IPS-20b (cell line): ENCODE measurements around the gene KLHDC10.
"Not testable (repeated sequence)": the region's sequence is repeated elsewhere in the genome, so short reads cannot be mapped to it uniquely, and the experiment has no call there.

Source experiments
- H3K27ac ChIP-seq: one replicate; pipeline ENCODE4 v1.5.1; 2013; ENCODE audit warnings: low read length
- H3K27me3 ChIP-seq: 2 replicates; pipeline ENCODE4 v1.6.1; 2013; ENCODE audit warnings: mild to moderate bottlenecking, low read length, inconsistent platforms; ENCODE audit not compliant: insufficient read depth
- H3K36me3 ChIP-seq: 2 replicates; pipeline ENCODE4 v1.6.1; 2013; ENCODE audit warnings: low read depth, mild to moderate bottlenecking, inconsistent platforms, low read length, moderate library complexity; ENCODE audit not compliant: insufficient read depth
- H3K4me1 ChIP-seq: 2 replicates; pipeline ENCODE4 v1.6.1; 2013; ENCODE audit warnings: mild to moderate bottlenecking, control low read depth, inconsistent platforms, low read length, moderate library complexity; ENCODE audit not compliant: insufficient read depth
- H3K4me3 ChIP-seq: 2 replicates; pipeline ENCODE4 v1.5.1; 2013; ENCODE audit warnings: mild to moderate bottlenecking, low read length, inconsistent platforms
- H3K9ac ChIP-seq: 2 replicates; pipeline ENCODE4 v1.6.1; 2013; ENCODE audit warnings: low read depth, mild to moderate bottlenecking, inconsistent platforms, low read length, moderate library complexity
- H3K9me3 ChIP-seq: 2 replicates; pipeline ENCODE4 v1.6.1; 2013; ENCODE audit warnings: mild to moderate bottlenecking, low read depth, low read length, inconsistent platforms; ENCODE audit not compliant: insufficient read depth

The KLHDC10 gene

DNA sequence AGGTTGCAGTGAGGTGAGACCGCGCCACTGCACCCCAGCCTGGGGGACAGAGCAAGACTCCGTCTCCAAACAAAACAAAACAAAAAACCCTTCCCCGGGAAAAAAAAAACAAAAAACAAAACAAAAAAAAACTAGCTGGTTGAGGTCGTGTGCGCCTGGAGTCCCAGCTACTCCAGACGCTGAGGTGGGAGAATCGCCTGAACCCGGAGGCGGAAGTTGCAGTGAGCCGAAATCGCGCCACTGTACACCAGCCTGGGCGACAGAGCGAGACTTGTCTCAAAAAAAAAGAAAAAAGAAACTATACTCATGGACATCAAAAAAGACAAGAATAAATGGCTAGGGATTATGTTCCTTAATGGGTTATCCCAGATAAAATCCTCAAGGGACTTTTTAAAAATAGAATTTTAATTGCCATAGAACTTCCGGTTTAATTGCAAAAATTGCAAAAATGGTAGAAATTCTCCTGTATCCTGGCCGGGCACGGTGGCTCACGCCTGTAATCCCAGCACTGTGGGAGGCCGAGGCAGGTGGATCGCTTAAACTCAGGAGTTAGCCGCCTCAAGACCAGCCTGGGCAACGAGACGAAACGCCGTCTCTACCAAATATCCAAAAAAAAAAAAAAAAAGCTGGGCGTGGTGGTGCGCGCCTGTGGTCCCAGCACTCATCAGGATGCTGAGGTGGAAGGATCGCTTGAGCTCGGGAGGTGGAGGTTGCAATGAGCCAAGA is 37.8 kb downstream of the KLHDC10 start:
- no peaks in the 10 kb centered on the region for H3K27me3 ChIP-seq
- no peaks in the 10 kb centered on the region for H3K9me3 ChIP-seq
- no peak overlapping the region for H3K4me3 ChIP-seq
- no peaks in the 10 kb centered on the region for H3K4me1 ChIP-seq
- no peak overlapping the region for H3K9ac ChIP-seq
- no peaks in the 10 kb centered on the region for H3K36me3 ChIP-seq
- no peak overlapping the region for H3K27ac ChIP-seq

GRCh38 chr7:130108809-130109208 is 38.5 kb downstream of the KLHDC10 start:
- Histone ChIP-seq H3K4me3 (no peak overlapping the region), H3K36me3 (no peaks in the 10 kb centered on the region)

GRCh38 chr7:130112093-130112492 is 41.8 kb downstream of the KLHDC10 start:
- H3K36me3 ChIP-seq = 0 out of 2 replicates have a peak, but pooled peaks cover under 1% of the 10 kb centered on the region
- no peaks in the 10 kb centered on the region for H3K27me3 ChIP-seq
- no peak overlapping the region for H3K9ac ChIP-seq
- no peak overlapping the region for H3K4me3 ChIP-seq
- H3K4me1 ChIP-seq = no peaks in the 10 kb centered on the region
- H3K27ac ChIP-seq = no peak overlapping the region
- no peaks in the 10 kb centered on the region for H3K9me3 ChIP-seq

More at GRCh38 chr7:130108809-130109208, 38.5 kb downstream of the KLHDC10 start:
- no peak overlapping the region for H3K9ac ChIP-seq
- H3K4me1 ChIP-seq = no peaks in the 10 kb centered on the region
- no peaks in the 10 kb centered on the region for H3K27me3 ChIP-seq
- H3K9me3 ChIP-seq = no peaks in the 10 kb centered on the region
- H3K27ac ChIP-seq = no peak overlapping the region

DNA sequence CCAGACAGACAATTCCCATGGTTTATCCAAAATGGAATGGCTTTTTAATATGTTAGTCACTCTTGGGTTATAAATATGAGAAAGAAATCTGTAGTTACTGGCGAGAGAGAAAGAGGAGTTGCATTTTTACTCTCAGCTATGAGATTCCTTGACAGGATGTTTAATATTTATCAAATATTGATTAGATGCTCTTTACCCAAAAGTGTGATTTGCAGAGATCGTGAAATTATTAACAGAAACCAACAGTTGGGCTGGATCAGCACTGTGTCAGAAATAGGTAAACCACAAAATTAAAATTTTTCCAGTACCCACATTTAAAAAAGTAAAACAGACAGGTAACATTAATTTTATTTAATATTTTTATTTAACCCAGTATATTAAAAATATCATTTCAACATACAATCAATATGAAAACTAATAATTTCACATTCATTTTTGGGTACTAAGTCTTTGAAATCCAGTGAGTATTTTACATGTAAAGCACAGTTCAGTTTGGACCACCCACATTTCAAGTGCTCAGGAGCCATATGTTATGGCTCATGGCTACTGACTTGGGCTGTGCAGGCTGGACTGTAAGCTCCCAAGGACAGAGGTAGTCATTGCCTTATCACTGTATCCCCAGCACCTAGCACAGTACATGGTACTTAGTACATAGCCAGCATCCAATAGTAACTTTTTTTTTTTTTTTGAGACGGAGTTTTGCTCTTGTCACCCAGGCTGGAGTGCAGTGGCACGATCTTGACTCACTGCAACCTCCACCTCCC is 42.5 kb downstream of the KLHDC10 start:
- Histone ChIP-seq H3K36me3 (0 out of 2 replicates have a peak, but pooled peaks cover 6% of the 10 kb centered on the region), H3K4me1 (no peaks in the 10 kb centered on the region), H3K9me3 (no peaks in the 10 kb centered on the region), H3K27me3 (no peaks in the 10 kb centered on the region), H3K27ac (no peak overlapping the region), H3K9ac (no peak overlapping the region), H3K4me3 (no peak overlapping the region)

GRCh38 chr7:130113426-130113805 is 43.1 kb downstream of the KLHDC10 start:
- H3K36me3 ChIP-seq, H3K27me3 ChIP-seq, H3K4me3 ChIP-seq, H3K4me1 ChIP-seq, H3K27ac ChIP-seq, H3K9ac ChIP-seq, H3K9me3 ChIP-seq: not testable (repeated sequence)

- Histone ChIP-seq H3K4me1 (no peaks in the 10 kb centered on the region), H3K9me3 (no peaks in the 10 kb centered on the region), H3K27me3 (no peaks in the 10 kb centered on the region), H3K36me3 (0 out of 2 replicates have a peak, but pooled peaks cover 8% of the 10 kb centered on the region), H3K9ac (no peak overlapping the region), H3K4me3 (no peak overlapping the region), H3K27ac (no peak overlapping the region)
These were observed 43.6 kb downstream of the KLHDC10 start for GRCh38 chr7:130113887-130114286.

DNA sequence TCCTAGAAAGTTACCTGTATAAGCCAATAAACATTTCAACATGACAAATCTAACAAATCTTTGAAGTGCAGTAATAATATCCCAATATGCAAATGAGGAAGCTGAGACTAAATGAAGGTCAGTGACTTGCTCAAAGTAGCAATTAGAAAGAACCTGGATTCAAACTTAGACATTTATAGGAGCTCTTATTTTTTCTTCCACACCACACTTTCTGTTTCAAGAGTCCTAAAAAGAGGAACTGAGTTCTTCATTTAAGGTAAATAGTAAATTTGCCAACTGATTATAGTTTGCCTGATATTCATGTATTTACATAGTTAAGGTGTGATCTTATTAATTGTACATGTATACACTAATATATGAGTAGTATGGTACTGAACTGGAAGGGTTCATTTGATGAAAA is 44.0 kb downstream of the KLHDC10 start:
- 0 out of 2 replicates have a peak, but pooled peaks cover 8% of the 10 kb centered on the region for H3K36me3 ChIP-seq
- H3K27me3 ChIP-seq = no peaks in the 10 kb centered on the region
- H3K9me3 ChIP-seq = no peaks in the 10 kb centered on the region
- H3K4me3 ChIP-seq = no peak overlapping the region
- no peak overlapping the region for H3K27ac ChIP-seq
- H3K9ac ChIP-seq = no peak overlapping the region
- no peaks in the 10 kb centered on the region for H3K4me1 ChIP-seq

DNA sequence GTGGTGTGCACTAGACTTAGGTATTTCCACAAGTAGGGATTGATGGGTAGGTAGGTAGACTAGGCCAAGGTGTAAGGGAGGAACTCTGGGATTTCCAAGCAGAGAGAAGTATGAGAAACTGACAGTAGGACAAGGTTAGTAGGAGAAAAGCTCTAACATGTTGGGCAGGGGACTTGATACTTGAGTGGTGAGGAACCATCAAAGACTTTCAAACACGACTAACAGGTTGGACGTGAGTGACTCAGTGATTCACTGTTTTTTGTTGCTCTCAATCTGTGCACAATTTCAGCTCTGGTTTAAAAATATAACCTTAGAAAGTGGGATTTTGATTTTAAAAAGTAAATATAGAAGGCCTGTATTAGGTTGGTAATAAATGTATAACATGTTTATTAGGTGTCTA is 44.4 kb downstream of the KLHDC10 start:
- H3K36me3 ChIP-seq = 0 out of 2 replicates have a peak, but pooled peaks cover 8% of the 10 kb centered on the region
- H3K27ac ChIP-seq = no peak overlapping the region
- H3K4me3 ChIP-seq = no peak overlapping the region
- no peaks in the 10 kb centered on the region for H3K4me1 ChIP-seq
- H3K9me3 ChIP-seq = no peaks in the 10 kb centered on the region
- H3K9ac ChIP-seq = no peak overlapping the region
- H3K27me3 ChIP-seq = no peaks in the 10 kb centered on the region

GRCh38 chr7:130118294-130118693 is 48.0 kb downstream of the KLHDC10 start:
- H3K36me3 ChIP-seq = peaks cover 29% of the 10 kb centered on the region
- no peaks in the 10 kb centered on the region for H3K4me1 ChIP-seq
- no peak overlapping the region for H3K27ac ChIP-seq
- H3K9ac ChIP-seq = no peak overlapping the region
- H3K9me3 ChIP-seq = no peaks in the 10 kb centered on the region
- no peak overlapping the region for H3K4me3 ChIP-seq
- no peaks in the 10 kb centered on the region for H3K27me3 ChIP-seq

DNA sequence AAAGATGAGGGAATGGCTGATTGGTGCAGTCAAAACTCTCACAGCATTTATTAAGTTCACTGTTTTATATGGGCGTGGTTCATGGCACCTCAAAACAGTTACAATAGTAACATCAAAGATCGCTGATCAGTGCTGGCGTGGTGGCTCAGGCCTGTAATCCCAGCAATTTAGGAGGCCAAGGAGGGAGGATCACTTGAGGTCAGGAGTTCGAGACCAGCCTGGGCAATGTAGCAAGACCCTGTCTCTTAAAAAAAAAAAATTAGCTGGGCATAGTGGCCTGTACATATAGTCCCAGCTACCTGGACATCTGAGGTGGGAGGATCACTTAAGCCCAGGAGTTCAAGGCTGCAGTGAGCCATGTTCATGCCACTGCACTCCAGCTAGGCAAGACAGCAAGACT is 48.5 kb downstream of the KLHDC10 start:
- Histone ChIP-seq H3K36me3 (peaks cover 34% of the 10 kb centered on the region), H3K9me3 (no peaks in the 10 kb centered on the region), H3K27me3 (no peaks in the 10 kb centered on the region), H3K27ac (no peak overlapping the region), H3K4me1 (no peaks in the 10 kb centered on the region), H3K4me3 (no peak overlapping the region), H3K9ac (no peak overlapping the region)

DNA sequence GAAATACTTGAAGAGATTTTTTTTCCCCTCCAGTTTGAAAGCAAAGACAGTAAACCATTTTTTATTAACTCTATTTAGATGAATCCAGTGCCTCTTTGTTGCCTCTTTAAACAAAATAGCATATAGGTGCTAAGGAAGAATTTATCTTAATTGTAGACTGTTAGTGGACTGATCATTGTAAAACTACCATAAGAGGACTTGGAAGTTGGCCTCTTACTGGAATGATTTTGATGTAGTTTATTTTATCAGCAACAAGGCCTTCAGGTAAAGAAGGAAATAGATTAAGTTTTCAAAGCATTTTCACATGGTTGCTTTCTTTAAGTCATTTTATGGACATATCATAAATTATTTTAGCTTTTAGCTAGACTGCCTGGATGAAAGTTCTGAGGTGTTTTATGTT is 53.2 kb downstream of the KLHDC10 start:
- H3K27ac ChIP-seq = no peak overlapping the region
- H3K4me1 ChIP-seq = no peaks in the 10 kb centered on the region
- H3K27me3 ChIP-seq = no peaks in the 10 kb centered on the region
- H3K36me3 ChIP-seq = peaks cover 58% of the 10 kb centered on the region
- H3K4me3 ChIP-seq = no peak overlapping the region
- H3K9ac ChIP-seq = no peak overlapping the region
- H3K9me3 ChIP-seq = no peaks in the 10 kb centered on the region

- no peaks in the 10 kb centered on the region for H3K4me1 ChIP-seq
- H3K9me3 ChIP-seq = no peaks in the 10 kb centered on the region
- no peaks in the 10 kb centered on the region for H3K27me3 ChIP-seq
- no peak overlapping the region for H3K27ac ChIP-seq
- H3K36me3 ChIP-seq = peaks cover 66% of the 10 kb centered on the region
- H3K9ac ChIP-seq = no peak overlapping the region
- no peak overlapping the region for H3K4me3 ChIP-seq
These were observed 54.4 kb downstream of the KLHDC10 start for GRCh38 chr7:130124711-130125110.
